Subcutaneous abdominal adipose tissue (tissue), 5 donors: ENCODE measurements around the gene SLC25A3.
"Not testable (repeated sequence)": the region's sequence is repeated elsewhere in the genome, so short reads cannot be mapped to it uniquely, and the experiment has no call there.

Source experiments
- H3K27ac ChIP-seq: one replicate; pipeline ENCODE4 v1.7.0; 2013; ENCODE audit warnings: low read depth, mild to moderate bottlenecking, inconsistent platforms, low read length, moderate library complexity
- H3K27me3 ChIP-seq, 5 donors: one replicate each; pipeline ENCODE4 v1.7.0; 2013; ENCODE audit warnings: low read length in 5 of 5, inconsistent platforms in 1 of 5; ENCODE audit not compliant: control insufficient read depth in 5 of 5, insufficient read depth in 4 of 5
- H3K36me3 ChIP-seq, 5 donors: one replicate each; pipeline ENCODE4 v1.7.0; 2013; ENCODE audit warnings: low read length in 5 of 5; ENCODE audit not compliant: control insufficient read depth in 5 of 5, insufficient read depth in 5 of 5
- H3K4me1 ChIP-seq, 5 donors: one replicate each; pipeline ENCODE4 v1.7.0; 2013; ENCODE audit warnings: low read length in 5 of 5, mild to moderate bottlenecking in 3 of 5, moderate library complexity in 1 of 5; ENCODE audit not compliant: control insufficient read depth in 5 of 5, insufficient read depth in 5 of 5
- H3K4me3 ChIP-seq, 5 donors: one replicate each; pipeline ENCODE4 v1.7.0; 2013; ENCODE audit warnings: low read length in 5 of 5, low read depth in 1 of 5
- H3K9ac ChIP-seq, 5 donors: one replicate each; pipeline ENCODE4 v1.7.0; 2013; ENCODE audit warnings: low read length in 5 of 5, mild to moderate bottlenecking in 4 of 5, moderate library complexity in 3 of 5
- H3K9me3 ChIP-seq, 5 donors: one replicate each; pipeline ENCODE4 v1.7.0; 2013; ENCODE audit warnings: low read length in 5 of 5; ENCODE audit not compliant: control insufficient read depth in 5 of 5
- donor health status: healthy.
- donor health status: healthy.
- donor health status: healthy.
- donor health status: healthy.
- donor health status: healthy.

Gene SLC25A3

DNA sequence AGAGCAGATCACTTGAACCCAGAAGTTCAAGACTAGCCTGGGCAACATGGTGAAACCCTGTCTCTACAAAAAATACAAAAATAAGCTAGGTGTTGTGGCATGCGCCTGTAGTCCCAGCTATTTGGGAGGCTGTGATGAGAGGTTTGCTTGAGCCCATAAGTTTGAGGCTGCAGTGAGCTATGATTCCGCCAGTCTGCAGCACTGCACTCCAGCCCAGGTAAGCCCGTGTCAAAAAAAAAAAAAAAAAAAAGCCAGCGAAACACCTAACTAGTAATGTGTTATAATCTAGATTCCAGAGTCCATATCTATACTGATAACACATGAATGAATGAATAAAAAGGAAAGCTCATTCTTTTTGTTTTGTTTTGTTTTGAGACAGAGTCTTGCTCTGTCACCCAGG lies 18.5 kb upstream of the SLC25A3 start:
- Histone ChIP-seq H3K4me3 (no peak overlapping the region), H3K27ac (no peak overlapping the region), H3K27me3 (no peaks in the 10 kb centered on the region), H3K9me3 (no peaks in the 10 kb centered on the region), H3K36me3 (no peaks in the 10 kb centered on the region), H3K4me1 (no peaks in the 10 kb centered on the region), H3K9ac (no peak overlapping the region)

DNA sequence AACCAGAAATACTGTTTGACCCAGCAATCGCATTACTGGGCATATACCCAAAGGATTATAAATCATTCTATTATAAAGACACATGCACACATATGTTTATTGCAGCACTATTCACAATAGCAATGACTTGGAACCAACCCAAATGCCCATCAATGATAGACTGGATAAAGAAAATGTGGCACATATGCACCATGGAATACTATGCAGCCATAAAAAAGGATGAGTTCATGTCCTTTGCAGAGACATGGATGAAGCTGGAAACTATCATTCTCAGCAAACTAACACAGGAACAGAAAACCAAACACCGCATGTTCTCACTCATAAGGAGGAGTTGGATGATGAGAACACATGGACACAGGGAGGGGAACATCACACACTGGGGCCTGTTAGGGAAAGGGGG lies 16.7 kb upstream of the SLC25A3 start:
- H3K36me3 ChIP-seq, H3K27me3 ChIP-seq, H3K4me1 ChIP-seq, H3K9me3 ChIP-seq, H3K9ac ChIP-seq, H3K4me3 ChIP-seq, H3K27ac ChIP-seq: not testable (repeated sequence)

DNA sequence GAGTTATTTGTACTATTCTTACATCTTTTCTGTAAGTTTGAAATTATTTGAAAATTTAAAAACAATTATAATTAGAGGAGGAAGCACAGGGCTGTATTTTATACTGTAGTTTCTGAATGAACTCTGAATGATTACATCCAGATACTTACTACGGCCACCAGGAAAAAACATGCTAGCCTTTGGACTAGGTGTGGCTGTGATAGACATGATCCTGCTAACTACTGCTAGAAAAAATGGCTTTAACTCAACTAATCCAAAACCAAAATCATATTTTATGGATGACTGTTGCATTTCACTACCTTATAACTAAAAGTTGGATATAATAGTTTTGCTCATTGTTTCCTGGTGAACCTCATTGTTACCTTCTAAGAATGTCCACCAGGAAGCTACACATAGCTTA lies 15.1 kb upstream of the SLC25A3 start:
- Histone ChIP-seq H3K36me3 (no peaks in the 10 kb centered on the region), H3K4me1 (no peaks in the 10 kb centered on the region), H3K9ac (no peak overlapping the region), H3K27me3 (no peaks in the 10 kb centered on the region), H3K27ac (no peak overlapping the region), H3K9me3 (no peaks in the 10 kb centered on the region), H3K4me3 (no peak overlapping the region)

DNA sequence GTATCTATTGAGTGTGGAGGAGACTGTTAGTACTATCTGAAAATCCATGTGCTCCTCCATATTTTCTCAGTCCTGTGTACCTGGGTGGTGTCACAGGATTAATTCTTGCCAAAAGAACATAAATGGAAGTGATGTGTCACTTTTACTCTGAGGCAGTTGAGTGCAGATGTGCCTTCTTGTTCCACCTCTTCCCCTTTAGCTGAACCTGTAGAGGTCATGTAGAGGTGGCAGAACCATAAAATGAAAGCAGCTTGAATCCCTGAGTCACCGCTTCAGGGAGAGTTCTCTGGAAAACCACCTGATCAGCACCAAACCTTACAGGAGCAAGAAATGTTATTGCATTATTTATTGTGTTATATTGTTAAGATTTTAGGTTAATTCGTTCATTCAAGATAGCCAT lies 14.7 kb upstream of the SLC25A3 start:
- Histone ChIP-seq H3K4me3 (no peak overlapping the region), H3K9me3 (no peaks in the 10 kb centered on the region), H3K27ac (no peak overlapping the region), H3K4me1 (no peaks in the 10 kb centered on the region), H3K9ac (no peak overlapping the region), H3K27me3 (no peaks in the 10 kb centered on the region), H3K36me3 (no peaks in the 10 kb centered on the region)

DNA sequence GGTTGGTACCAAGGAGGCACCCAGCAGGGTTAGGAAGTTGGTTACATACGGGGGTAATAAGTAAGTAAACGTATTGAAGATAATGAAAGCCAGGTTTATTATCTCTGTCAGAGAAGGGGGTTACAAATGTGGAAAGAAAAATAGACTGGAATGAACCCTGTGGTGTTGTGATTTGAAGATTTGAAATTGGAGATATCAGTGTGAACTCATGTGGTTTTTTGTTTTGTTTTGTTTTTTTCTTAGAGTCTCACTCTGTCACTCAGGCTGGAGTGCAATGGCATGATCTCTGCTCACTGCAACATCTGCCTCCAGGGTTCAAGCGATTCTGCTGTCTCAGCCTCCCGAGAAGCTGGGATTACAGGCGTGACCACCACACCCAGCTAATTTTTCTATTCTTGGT lies 14.1 kb upstream of the SLC25A3 start:
- Histone ChIP-seq H3K9me3 (no peaks in the 10 kb centered on the region), H3K27ac (no peak overlapping the region), H3K9ac (no peak overlapping the region), H3K4me3 (no peak overlapping the region), H3K36me3 (no peaks in the 10 kb centered on the region), H3K4me1 (no peaks in the 10 kb centered on the region), H3K27me3 (no peaks in the 10 kb centered on the region)

DNA sequence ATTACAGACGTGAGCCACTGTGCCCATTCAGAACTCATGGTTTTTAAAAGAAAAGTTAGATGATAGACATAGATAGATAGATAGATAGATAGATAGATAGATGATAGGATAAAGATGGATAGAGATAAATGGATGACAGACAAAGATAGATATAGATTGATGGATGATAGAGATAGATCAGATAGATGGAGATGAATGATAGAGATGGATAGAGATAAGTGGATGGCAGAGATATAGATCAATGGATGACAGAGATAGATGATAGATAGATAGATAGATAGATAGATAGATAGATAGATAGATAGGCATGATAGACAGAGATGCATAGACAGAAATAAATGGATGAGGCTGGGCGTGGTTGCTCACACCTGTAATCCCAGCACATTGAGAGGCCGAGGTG lies 13.7 kb upstream of the SLC25A3 start:
- Histone ChIP-seq H3K27ac (no peak overlapping the region), H3K27me3 (no peaks in the 10 kb centered on the region), H3K9me3 (no peaks in the 10 kb centered on the region), H3K9ac (no peak overlapping the region), H3K4me1 (no peaks in the 10 kb centered on the region), H3K36me3 (no peaks in the 10 kb centered on the region), H3K4me3 (no peak overlapping the region)

DNA sequence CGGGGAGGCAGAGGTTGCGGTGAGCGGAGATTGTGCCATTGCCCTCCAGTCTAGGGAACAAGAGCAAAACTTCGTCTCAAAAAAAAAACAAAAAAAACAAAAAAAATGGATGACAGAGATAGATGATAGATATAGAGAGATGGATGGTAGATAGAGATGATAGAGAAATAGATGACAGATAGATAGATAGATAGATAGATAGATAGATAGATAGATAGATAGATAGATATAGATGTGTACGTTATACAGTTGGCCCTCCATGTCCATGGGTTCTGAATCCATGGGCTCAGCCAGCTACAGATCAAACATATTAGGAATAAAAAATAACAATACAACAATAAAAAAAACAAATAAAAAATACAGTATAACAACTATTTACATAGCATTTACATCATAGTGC lies 12.8 kb upstream of the SLC25A3 start:
- no peak overlapping the region for H3K4me3 ChIP-seq
- no peak overlapping the region for H3K27ac ChIP-seq
- H3K27me3 ChIP-seq, result no peaks in the 10 kb centered on the region
- no peaks in the 10 kb centered on the region for H3K9me3 ChIP-seq
- no peak overlapping the region for H3K9ac ChIP-seq
- no peaks in the 10 kb centered on the region for H3K4me1 ChIP-seq
- H3K36me3 ChIP-seq, result no peaks in the 10 kb centered on the region

DNA sequence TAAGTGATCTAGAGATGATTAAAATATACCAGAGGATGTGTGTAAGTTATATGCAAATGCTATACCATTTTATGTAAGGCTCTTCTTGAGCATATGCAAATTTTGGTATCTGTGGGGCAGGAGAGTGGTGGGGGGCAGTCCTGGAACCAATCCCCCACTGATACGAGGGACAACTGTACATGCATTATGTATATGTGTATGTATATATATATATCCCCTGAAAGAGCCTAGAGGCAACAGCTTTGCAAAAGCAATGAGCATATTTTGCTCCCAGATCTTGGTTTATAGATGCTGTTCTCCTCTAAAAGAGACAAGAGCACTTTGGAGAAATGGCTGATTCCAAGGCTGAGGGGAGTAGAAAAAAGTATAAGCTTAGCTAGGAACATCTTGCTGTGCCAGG lies 12.4 kb upstream of the SLC25A3 start:
- no peak overlapping the region for H3K27ac ChIP-seq
- H3K4me3 ChIP-seq, result no peak overlapping the region
- no peak overlapping the region for H3K9ac ChIP-seq
- no peaks in the 10 kb centered on the region for H3K27me3 ChIP-seq
- no peaks in the 10 kb centered on the region for H3K9me3 ChIP-seq
- H3K36me3 ChIP-seq, result no peaks in the 10 kb centered on the region
- no peaks in the 10 kb centered on the region for H3K4me1 ChIP-seq

DNA sequence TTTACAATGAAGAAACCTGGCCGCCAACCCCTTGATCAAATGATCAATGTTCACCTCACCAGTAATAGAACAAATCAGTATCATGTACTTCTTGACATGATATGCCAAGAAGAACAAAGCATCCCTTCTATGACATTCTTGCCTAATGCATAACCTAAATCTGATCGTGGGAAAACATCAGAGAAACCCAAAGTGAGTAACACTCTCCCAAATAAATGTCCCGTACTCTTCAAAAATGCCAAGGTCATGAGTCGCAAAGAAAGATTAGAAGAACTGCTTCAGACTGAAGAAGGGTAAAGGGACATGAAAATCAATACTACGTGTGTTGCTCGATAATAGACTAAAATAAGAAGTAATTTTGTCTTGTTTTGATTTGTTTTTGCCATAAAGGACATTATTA lies 11.4 kb upstream of the SLC25A3 start:
- Histone ChIP-seq H3K9ac (no peak overlapping the region), H3K4me1 (no peaks in the 10 kb centered on the region), H3K36me3 (no peaks in the 10 kb centered on the region), H3K9me3 (no peaks in the 10 kb centered on the region), H3K27ac (no peak overlapping the region), H3K27me3 (no peaks in the 10 kb centered on the region), H3K4me3 (no peak overlapping the region)

DNA sequence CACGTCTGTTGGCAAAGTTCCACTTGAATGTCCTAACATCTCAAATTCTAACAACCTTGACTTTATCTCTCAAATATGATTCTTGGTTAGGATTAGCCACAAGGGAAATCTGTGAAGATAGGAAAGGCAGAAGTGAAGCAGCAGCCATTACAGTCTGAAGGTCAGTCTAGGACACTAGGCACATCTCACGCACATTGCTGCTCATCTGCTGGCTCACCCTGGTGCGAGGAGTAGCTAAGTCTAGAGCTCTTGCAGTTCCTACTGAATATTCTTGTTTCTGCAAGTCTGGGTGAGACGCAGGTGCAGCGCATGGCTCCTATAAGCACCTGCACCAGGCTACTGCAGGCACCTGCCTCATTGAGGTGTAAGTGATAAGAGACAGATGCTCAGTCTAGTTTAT lies 6.4 kb upstream of the SLC25A3 start:
- Histone ChIP-seq H3K27ac (no peak overlapping the region), H3K36me3 (no peaks in the 10 kb centered on the region), H3K4me1 (no peaks in the 10 kb centered on the region), H3K9me3 (no peaks in the 10 kb centered on the region), H3K9ac (no peak overlapping the region), H3K4me3 (no peak overlapping the region), H3K27me3 (no peaks in the 10 kb centered on the region)

DNA sequence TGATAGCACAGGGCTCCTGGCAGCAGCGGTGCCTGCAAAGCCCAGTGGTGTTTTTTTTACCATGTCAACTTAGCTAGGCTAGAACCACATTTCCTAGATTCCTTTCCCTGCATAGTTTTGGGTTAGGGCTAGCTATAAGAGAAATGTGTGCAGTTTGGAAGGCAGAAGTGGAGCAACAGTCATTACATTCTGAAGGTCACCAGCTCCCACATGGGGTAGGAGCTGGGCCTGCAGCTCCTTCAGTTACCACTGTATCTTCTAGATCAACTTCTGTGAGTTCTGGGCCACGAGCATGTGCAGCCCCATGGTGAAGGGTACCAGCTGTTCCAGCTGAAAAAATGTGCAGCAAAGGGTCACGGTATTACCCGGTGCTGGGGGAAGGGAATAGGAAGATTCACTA lies 2.3 kb upstream of the SLC25A3 start:
- no peaks in the 10 kb centered on the region for H3K9me3 ChIP-seq
- H3K4me1 ChIP-seq, result peaks cover 0 to 23% (median 22%) of the 10 kb centered on the region in 5 donors
- no peaks in the 10 kb centered on the region for H3K27me3 ChIP-seq
- H3K9ac ChIP-seq, result no peak overlapping the region
- H3K36me3 ChIP-seq, result peaks cover 0 to 5% (median 2%) of the 10 kb centered on the region in 5 donors
- H3K27ac ChIP-seq, result no peak overlapping the region
- H3K4me3 ChIP-seq, result no peak overlapping the region
